GM19238 (cell line): ENCODE measurements around the gene MYO15A.
"Not testable (repeated sequence)": the region's sequence is repeated elsewhere in the genome, so short reads cannot be mapped to it uniquely, and the experiment has no call there.

Experiments
- DNase-seq: peaks from one replicate; pipeline ENCODE4 v3.0.0; 2011; ENCODE audit warnings: low spot score; ENCODE audit not compliant: insufficient read length

Gene MYO15A

GRCh38 chr17:18216906-18217305 lies 108.3 kb downstream of the MYO15A start:
- DNase-seq, result not testable (repeated sequence)

GRCh38 chr17:18217412-18218015 lies 109.0 kb downstream of the MYO15A start:
- peak; percentile 85 for DNase-seq

GRCh38 chr17:18218756-18219415 lies 110.3 kb downstream of the MYO15A start:
- DNase-seq, result no peak

- DNase-seq, result no peak
Observed at GRCh38 chr17:18224053-18224386, 115.5 kb downstream of the MYO15A start.

- no peak for DNase-seq
Observed at GRCh38 chr17:18224387-18225120, 116.0 kb downstream of the MYO15A start.

GRCh38 chr17:18225121-18225641 lies 116.6 kb downstream of the MYO15A start, which contains the start of gene LLGL1:
Gene LLGL1 (plus strand): TSS chr17:18225635. CDS start chr17:18225683, 48 bp downstream.
- peak; percentile 100 for DNase-seq

- peak; percentile 38 for DNase-seq
Observed at GRCh38 chr17:18225642-18226283, 117.2 kb downstream of the MYO15A start.

- no peak for DNase-seq
Observed at GRCh38 chr17:18226284-18226945, 117.9 kb downstream of the MYO15A start.

- DNase-seq, result no peak
Observed at GRCh38 chr17:18227635-18228034, 119.1 kb downstream of the MYO15A start.

GRCh38 chr17:18228176-18228682 lies 119.7 kb downstream of the MYO15A start:
- DNase-seq, result no peak

GRCh38 chr17:18229254-18229653 lies 120.7 kb downstream of the MYO15A start:
- no peak for DNase-seq
